Sigmoid colon (tissue), 4 donors: ENCODE results near the gene FAM236D.
"Not testable (repeated sequence)": the region's sequence is repeated elsewhere in the genome, so short reads cannot be mapped to it uniquely, and the experiment has no call there.

Experiments used
- EP300 ChIP-seq, 4 donors: sonication (generic); formaldehyde crosslinking; IDR thresholded peaks; one replicate each; pipeline ENCODE4 v1.6.1; 2017; ENCODE audit warnings: antibody characterized with exemption in 4 of 4
- POLR2A ChIP-seq, 2 donors: fragments of 450-650 bp; IDR thresholded peaks; one replicate each; pipeline ENCODE4 v1.6.1; 2016; ENCODE audit warnings: antibody characterized with exemption in 2 of 2, mild to moderate bottlenecking in 2 of 2, moderate library complexity in 2 of 2
- TF ChIP-seq, protein P1 (sequence below), 4 experiments: fragments of 450-650 bp in 3 of 4; fragments of 200-600 bp in 1 of 4; IDR thresholded peaks; one replicate each; pipeline ENCODE4 v1.5.1; 2016 to 2019; ENCODE audit warnings: antibody characterized with exemption in 4 of 4, mild to moderate bottlenecking in 3 of 4, moderate library complexity in 2 of 4

DNA sequence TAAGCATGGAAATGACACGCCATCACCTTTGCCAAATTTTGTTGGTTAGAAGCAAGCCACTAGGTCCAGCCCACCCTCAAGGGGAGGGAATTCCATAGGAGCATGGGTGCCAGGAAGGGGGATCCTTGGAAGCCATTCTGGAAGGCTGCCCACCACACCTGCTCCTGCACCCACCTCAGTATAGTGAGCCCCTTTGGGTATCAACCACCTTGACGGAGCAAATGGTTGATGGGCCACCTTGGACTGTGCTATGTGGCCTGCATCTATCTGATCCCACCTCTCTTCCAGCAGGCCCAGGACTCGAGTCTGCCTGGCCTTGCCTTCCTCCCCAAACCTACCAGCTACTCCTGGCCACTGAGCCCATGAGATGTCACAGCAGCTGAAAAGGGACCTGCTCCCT lies 17.6 kb downstream of the FAM236D start:
- TF ChIP-seq EP300, POLR2A (IDR thresholded peaks at IDR 0.05): not testable (repeated sequence)
- TF ChIP-seq, protein P1, sequence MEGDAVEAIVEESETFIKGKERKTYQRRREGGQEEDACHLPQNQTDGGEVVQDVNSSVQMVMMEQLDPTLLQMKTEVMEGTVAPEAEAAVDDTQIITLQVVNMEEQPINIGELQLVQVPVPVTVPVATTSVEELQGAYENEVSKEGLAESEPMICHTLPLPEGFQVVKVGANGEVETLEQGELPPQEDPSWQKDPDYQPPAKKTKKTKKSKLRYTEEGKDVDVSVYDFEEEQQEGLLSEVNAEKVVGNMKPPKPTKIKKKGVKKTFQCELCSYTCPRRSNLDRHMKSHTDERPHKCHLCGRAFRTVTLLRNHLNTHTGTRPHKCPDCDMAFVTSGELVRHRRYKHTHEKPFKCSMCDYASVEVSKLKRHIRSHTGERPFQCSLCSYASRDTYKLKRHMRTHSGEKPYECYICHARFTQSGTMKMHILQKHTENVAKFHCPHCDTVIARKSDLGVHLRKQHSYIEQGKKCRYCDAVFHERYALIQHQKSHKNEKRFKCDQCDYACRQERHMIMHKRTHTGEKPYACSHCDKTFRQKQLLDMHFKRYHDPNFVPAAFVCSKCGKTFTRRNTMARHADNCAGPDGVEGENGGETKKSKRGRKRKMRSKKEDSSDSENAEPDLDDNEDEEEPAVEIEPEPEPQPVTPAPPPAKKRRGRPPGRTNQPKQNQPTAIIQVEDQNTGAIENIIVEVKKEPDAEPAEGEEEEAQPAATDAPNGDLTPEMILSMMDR (IDR thresholded peaks at IDR 0.05): not testable (repeated sequence)
